MG63 (cell line): ENCODE data around the gene PKMYT1. TPM values are rescaled to one million over a fixed set of nuclear protein-coding genes. Genes with fewer than 3 reads are reported as not detected.

Experiments used
- DNase-seq: peaks from one replicate; pipeline ENCODE4 v3.0.0-alpha.2; 2020
- H3K27me3 ChIP-seq: fragments of 250-450 bp; sonication (Bioruptor Pico); 2 replicates; pipeline ENCODE4 v1.5.1; 2020; ENCODE audit warnings: mild to moderate bottlenecking, moderate library complexity
- H3K36me3 ChIP-seq: fragments of 250-450 bp; sonication (Bioruptor Pico); 2 replicates; pipeline ENCODE4 v1.5.1; 2020; ENCODE audit warnings: mild to moderate bottlenecking, moderate library complexity
- H3K4me3 ChIP-seq: fragments of 250-450 bp; sonication (Bioruptor Pico); 2 replicates; pipeline ENCODE4 v1.5.1; 2020; ENCODE audit warnings: mild to moderate bottlenecking, moderate library complexity
- H3K9me3 ChIP-seq: fragments of 250-450 bp; sonication (Bioruptor Pico); 2 replicates; pipeline ENCODE4 v1.5.1; 2020; ENCODE audit warnings: mild to moderate bottlenecking, moderate library complexity
- total RNA-seq: library from RNA; depleted of rRNA; stranded (reverse); fragments of >200 nt; shearing (Covaris generic); gene quantifications from 2 replicates; pipeline ENCODE4 v1.2.3, GENCODE V29; 2014; ENCODE audit warnings: low replicate concordance

PKMYT1 gene
- total RNA-seq, 1 experiment from 2014 or later = 30.3 TPM

- H3K9me3 ChIP-seq = no peaks in the 10 kb centered on the region
- no peaks in the 10 kb centered on the region for H3K27me3 ChIP-seq
- H3K4me3 ChIP-seq = no peak overlapping the region
- no peak for DNase-seq
- peaks cover 9% of the 10 kb centered on the region for H3K36me3 ChIP-seq
Observed at GRCh38 chr16:3008690-3009037, 28.4 kb upstream of the PKMYT1 start.

- H3K9me3 ChIP-seq = no peaks in the 10 kb centered on the region
- no peaks in the 10 kb centered on the region for H3K27me3 ChIP-seq
- H3K4me3 ChIP-seq = no peak overlapping the region
- DNase-seq = no peak
- peaks cover 9% of the 10 kb centered on the region for H3K36me3 ChIP-seq
Observed at GRCh38 chr16:3007957-3008689, 27.9 kb upstream of the PKMYT1 start.

GRCh38 chr16:3007059-3007956 lies 27.1 kb upstream of the PKMYT1 start:
- DNase-seq = no peak
- Histone ChIP-seq H3K36me3 (peaks cover 13% of the 10 kb centered on the region), H3K4me3 (no peak overlapping the region), H3K9me3 (no peaks in the 10 kb centered on the region), H3K27me3 (no peaks in the 10 kb centered on the region)

- DNase-seq = peak; percentile 78
- Histone ChIP-seq H3K27me3 (no peaks in the 10 kb centered on the region), H3K9me3 (no peaks in the 10 kb centered on the region), H3K4me3 (peak overlapping the region; percentile 56), H3K36me3 (peaks cover 21% of the 10 kb centered on the region)
Observed at GRCh38 chr16:3004781-3005284, 24.6 kb upstream of the PKMYT1 start.

- H3K9me3 ChIP-seq = no peaks in the 10 kb centered on the region
- peak; percentile 62 for DNase-seq
- no peak overlapping the region for H3K4me3 ChIP-seq
- peaks cover 21% of the 10 kb centered on the region for H3K36me3 ChIP-seq
- no peaks in the 10 kb centered on the region for H3K27me3 ChIP-seq
Observed at GRCh38 chr16:3004319-3004718, 24.1 kb upstream of the PKMYT1 start.

GRCh38 chr16:3003582-3004270 lies 23.5 kb upstream of the PKMYT1 start:
- peaks cover 21% of the 10 kb centered on the region for H3K36me3 ChIP-seq
- peak overlapping the region; percentile 33 for H3K4me3 ChIP-seq
- H3K27me3 ChIP-seq = no peaks in the 10 kb centered on the region
- no peaks in the 10 kb centered on the region for H3K9me3 ChIP-seq
- DNase-seq = peak; percentile 100

GRCh38 chr16:3001316-3001715 lies 21.1 kb upstream of the PKMYT1 start:
- DNase-seq = no peak
- H3K27me3 ChIP-seq = no peaks in the 10 kb centered on the region

GRCh38 chr16:3000540-3000939 lies 20.3 kb upstream of the PKMYT1 start:
- no peak for DNase-seq
- Histone ChIP-seq H3K9me3 (no peaks in the 10 kb centered on the region), H3K36me3 (peaks cover 12% of the 10 kb centered on the region), H3K27me3 (no peaks in the 10 kb centered on the region), H3K4me3 (no peak overlapping the region)

More at GRCh38 chr16:3001316-3001715, 21.1 kb upstream of the PKMYT1 start:
- no peaks in the 10 kb centered on the region for H3K9me3 ChIP-seq
- H3K4me3 ChIP-seq = no peak overlapping the region
- H3K36me3 ChIP-seq = peaks cover 12% of the 10 kb centered on the region

GRCh38 chr16:2999929-3000328 lies 19.7 kb upstream of the PKMYT1 start:
- Histone ChIP-seq H3K9me3 (no peaks in the 10 kb centered on the region), H3K27me3 (no peaks in the 10 kb centered on the region), H3K4me3 (no peak overlapping the region), H3K36me3 (peaks cover 12% of the 10 kb centered on the region)
- DNase-seq = no peak

GRCh38 chr16:2996298-2996697 lies 16.1 kb upstream of the PKMYT1 start:
- H3K36me3 ChIP-seq = 0 out of 2 replicates have a peak, but pooled peaks cover 3% of the 10 kb centered on the region
- H3K4me3 ChIP-seq = no peak overlapping the region
- H3K9me3 ChIP-seq = no peaks in the 10 kb centered on the region
- H3K27me3 ChIP-seq = no peaks in the 10 kb centered on the region
- DNase-seq = no peak

GRCh38 chr16:2992383-2993081 lies 12.3 kb upstream of the PKMYT1 start:
- H3K27me3 ChIP-seq = no peaks in the 10 kb centered on the region
- no peaks in the 10 kb centered on the region for H3K9me3 ChIP-seq
- no peak for DNase-seq
- H3K36me3 ChIP-seq = no peaks in the 10 kb centered on the region
- no peak overlapping the region for H3K4me3 ChIP-seq

GRCh38 chr16:2991566-2992261 lies 11.5 kb upstream of the PKMYT1 start:
- no peak overlapping the region for H3K4me3 ChIP-seq
- H3K36me3 ChIP-seq = no peaks in the 10 kb centered on the region
- H3K9me3 ChIP-seq = no peaks in the 10 kb centered on the region
- no peaks in the 10 kb centered on the region for H3K27me3 ChIP-seq
- no peak for DNase-seq

GRCh38 chr16:2990891-2991290 lies 10.6 kb upstream of the PKMYT1 start:
- Histone ChIP-seq H3K4me3 (no peak overlapping the region), H3K36me3 (no peaks in the 10 kb centered on the region), H3K27me3 (no peaks in the 10 kb centered on the region), H3K9me3 (no peaks in the 10 kb centered on the region)
- DNase-seq = no peak

- H3K27me3 ChIP-seq = no peaks in the 10 kb centered on the region
Observed at GRCh38 chr16:2988590-2989099, 8.4 kb upstream of the PKMYT1 start.

GRCh38 chr16:2987833-2988232 lies 7.6 kb upstream of the PKMYT1 start:
- peak; percentile 76 for DNase-seq
- Histone ChIP-seq H3K27me3 (no peaks in the 10 kb centered on the region), H3K4me3 (no peak overlapping the region), H3K9me3 (no peaks in the 10 kb centered on the region), H3K36me3 (no peaks in the 10 kb centered on the region)

More at GRCh38 chr16:2988590-2989099, 8.4 kb upstream of the PKMYT1 start:
- H3K36me3 ChIP-seq = no peaks in the 10 kb centered on the region
- DNase-seq = no peak
- no peaks in the 10 kb centered on the region for H3K9me3 ChIP-seq
- H3K4me3 ChIP-seq = no peak overlapping the region

- no peak for DNase-seq
- Histone ChIP-seq H3K9me3 (no peaks in the 10 kb centered on the region), H3K4me3 (no peak overlapping the region), H3K27me3 (no peaks in the 10 kb centered on the region), H3K36me3 (no peaks in the 10 kb centered on the region)
Observed at GRCh38 chr16:2987286-2987685, 7.0 kb upstream of the PKMYT1 start.
